SKM-1 treated with dmso at 0.1 percent for 144 hours (cell line): ENCODE results near the gene FOXA1.
"Not testable (repeated sequence)": the region's sequence is repeated elsewhere in the genome, so short reads cannot be mapped to it uniquely, and the experiment has no call there.

Experiments used
- DNase-seq: peaks from one replicate; lab custom pipeline; 2025; ENCODE audit not compliant: unreplicated experiment; lab: John Stamatoyannopoulos, UW

The FOXA1 gene

GRCh38 chr14:37563189-37563588 lies 31.9 kb downstream of the FOXA1 start:
- DNase-seq: no peak

GRCh38 chr14:37559386-37559785 lies 35.7 kb downstream of the FOXA1 start:
- DNase-seq: no peak

- DNase-seq: no peak
Measured at GRCh38 chr14:37558740-37559139, 36.3 kb downstream of the FOXA1 start.

- not testable (repeated sequence) for DNase-seq
Measured at GRCh38 chr14:37555596-37555995, 39.5 kb downstream of the FOXA1 start.

- DNase-seq: no peak
Measured at GRCh38 chr14:37553935-37554550, 41.0 kb downstream of the FOXA1 start.

- DNase-seq: no peak
Measured at GRCh38 chr14:37551119-37551518, 43.9 kb downstream of the FOXA1 start.

GRCh38 chr14:37550511-37550910 lies 44.5 kb downstream of the FOXA1 start:
- no peak for DNase-seq

GRCh38 chr14:37546621-37547447 lies 48.2 kb downstream of the FOXA1 start:
- no peak for DNase-seq

GRCh38 chr14:37545174-37545573 lies 49.9 kb downstream of the FOXA1 start:
- no peak for DNase-seq

GRCh38 chr14:37544407-37544806 lies 50.6 kb downstream of the FOXA1 start:
- DNase-seq: no peak

GRCh38 chr14:37539992-37540391 lies 55.1 kb downstream of the FOXA1 start:
- DNase-seq: no peak
